Esophagus (tissue), 2 donors: ENCODE data around the gene FCN1. TPM values are rescaled to one million over a fixed set of nuclear protein-coding genes. Genes with fewer than 3 reads are reported as not detected.

Source experiments
- H3K27ac ChIP-seq, 2 donors: one replicate each; pipeline ENCODE4 v1.5.1; 2013; ENCODE audit warnings: low read depth in 2 of 2, mild to moderate bottlenecking in 2 of 2, inconsistent platforms in 1 of 2, low read length in 1 of 2, moderate library complexity in 1 of 2
- H3K27me3 ChIP-seq, 2 donors: one replicate each; pipeline ENCODE4 v1.6.1; 2013; ENCODE audit warnings: low read length in 2 of 2, control low read depth in 1 of 2, mild to moderate bottlenecking in 1 of 2; ENCODE audit not compliant: insufficient read depth in 2 of 2, control insufficient read depth in 1 of 2
- H3K36me3 ChIP-seq, 2 donors: one replicate each; pipeline ENCODE4 v1.6.1; 2013; ENCODE audit warnings: low read length in 1 of 2; ENCODE audit not compliant: control insufficient read depth in 2 of 2, insufficient read depth in 2 of 2
- H3K4me1 ChIP-seq, 2 donors: one replicate each; pipeline ENCODE4 v1.6.1; 2013; ENCODE audit warnings: low read length in 1 of 2; ENCODE audit not compliant: control insufficient read depth in 2 of 2, insufficient read depth in 2 of 2
- H3K4me3 ChIP-seq, 2 donors: one replicate each; pipeline ENCODE4 v1.5.1; 2013; ENCODE audit warnings: low read length in 2 of 2, mild to moderate bottlenecking in 2 of 2, low read depth in 1 of 2, moderate library complexity in 1 of 2
- H3K9me3 ChIP-seq, 2 donors: one replicate each; pipeline ENCODE4 v1.6.1; 2013; ENCODE audit warnings: mild to moderate bottlenecking in 2 of 2, low read depth in 1 of 2, low read length in 1 of 2, moderate library complexity in 1 of 2; ENCODE audit not compliant: control insufficient read depth in 2 of 2, insufficient read depth in 1 of 2
- WGBS, 2 donors: extraction: QIAGEN DNeasy Blood & Tissue Kit; methylation state at CpG; one replicate each; pipeline ENCODE4 v1.1.7; 2013; 5-methylcytosine and 5-hydroxymethylcytosine counted together
- polyA plus RNA-seq, 2 donors: library from polyadenylated mRNA; stranded (reverse); fragments of 200-250 nt; gene quantifications; one replicate each; pipeline ENCODE4 v1.2.3, GENCODE V29; 2013
- donor health status: healthy with polysubstance abuse.
- donor health status: Bipolar disorder and iron deficiency.

Gene FCN1
- polyA plus RNA-seq, 2 donors, result 0.14 to 0.41 TPM

DNA sequence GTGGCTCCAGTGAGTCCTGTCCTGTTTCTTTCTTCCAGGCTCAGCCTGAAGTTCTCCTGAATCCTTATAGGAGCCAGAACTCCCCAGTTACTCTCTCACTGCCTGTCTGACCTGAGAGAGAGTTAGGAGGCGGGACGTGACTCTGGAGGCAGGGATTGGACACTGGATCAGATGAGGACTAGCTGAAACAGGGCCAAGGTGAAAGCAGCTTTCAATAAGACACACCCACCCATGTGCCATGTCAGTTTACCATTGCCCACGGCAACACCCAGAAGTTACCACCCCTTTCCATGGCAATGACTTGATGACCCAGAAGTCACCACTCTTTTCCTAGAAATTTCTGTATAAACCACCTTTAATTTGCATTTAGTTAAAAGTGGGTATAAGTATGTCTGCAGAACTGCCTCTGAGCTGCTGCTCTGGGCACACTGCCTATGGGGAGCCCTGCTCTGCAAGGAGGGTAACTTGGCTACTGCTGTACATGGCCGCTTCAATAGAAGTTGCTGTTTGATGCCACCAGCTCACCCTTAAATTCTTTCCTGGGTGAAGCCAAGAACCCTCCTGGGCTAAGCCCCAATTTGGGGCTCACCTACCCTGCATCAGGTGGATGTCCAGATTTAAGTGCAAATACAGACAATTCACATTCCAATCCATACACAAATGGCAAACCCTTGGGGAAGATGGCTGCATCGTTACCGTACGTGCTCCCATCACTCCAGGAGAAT, 23.4 kb downstream of the FCN1 start:
- Histone ChIP-seq H3K27ac (no peak overlapping the region), H3K9me3 (peaks cover 0 to 2% of the 10 kb centered on the region in 2 donors), H3K4me3 (no peak overlapping the region), H3K4me1 (peaks cover 0 to 5% of the 10 kb centered on the region in 2 donors), H3K36me3 (no peaks in the 10 kb centered on the region), H3K27me3 (no peaks in the 10 kb centered on the region)
- 84 to 93% methylated on average over 7 of the region's 7 CpGs for WGBS, 2 donors

GRCh38 chr9:134892820-134893420, 24.8 kb downstream of the FCN1 start:
- no peaks in the 10 kb centered on the region for H3K36me3 ChIP-seq
- no peak overlapping the region for H3K27ac ChIP-seq
- H3K27me3 ChIP-seq, result no peaks in the 10 kb centered on the region
- peaks cover 0 to 5% of the 10 kb centered on the region in 2 donors for H3K4me1 ChIP-seq
- WGBS, 2 donors, result 85 to 92% methylated on average over 7 of the region's 7 CpGs
- no peak overlapping the region for H3K4me3 ChIP-seq
- H3K9me3 ChIP-seq, result peaks cover 0 to 2% of the 10 kb centered on the region in 2 donors

GRCh38 chr9:134892221-134892620, 25.5 kb downstream of the FCN1 start:
- Histone ChIP-seq H3K36me3 (no peaks in the 10 kb centered on the region), H3K27me3 (no peaks in the 10 kb centered on the region), H3K4me3 (no peak overlapping the region), H3K4me1 (peaks cover 0 to 5% of the 10 kb centered on the region in 2 donors), H3K9me3 (peaks cover 0 to 2% of the 10 kb centered on the region in 2 donors), H3K27ac (no peak overlapping the region)
- WGBS, 2 donors, result 89% methylated on average over 6 of the region's 6 CpGs

DNA sequence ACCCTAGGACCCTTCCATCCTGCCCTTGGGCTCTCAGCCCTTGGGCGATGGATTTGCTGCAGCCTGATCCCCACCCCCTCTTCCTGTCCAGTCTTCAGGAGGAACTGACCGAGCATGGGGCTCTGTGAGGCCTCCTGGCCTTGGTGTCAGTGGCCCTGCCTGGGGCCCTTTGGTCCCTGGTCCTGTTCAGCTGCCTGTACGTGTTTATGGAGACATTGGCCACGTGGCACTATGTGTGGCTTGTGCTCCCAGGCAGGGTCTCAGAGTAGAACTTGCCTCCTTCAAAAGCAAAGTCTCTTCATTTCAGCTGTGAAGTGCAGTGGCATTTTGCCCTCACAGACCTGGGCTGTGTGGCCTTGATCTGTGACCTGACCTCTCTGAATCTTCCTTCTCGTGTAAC, 26.0 kb downstream of the FCN1 start:
- WGBS, 2 donors, result 76 to 78% methylated on average over 5 of the region's 5 CpGs

DNA sequence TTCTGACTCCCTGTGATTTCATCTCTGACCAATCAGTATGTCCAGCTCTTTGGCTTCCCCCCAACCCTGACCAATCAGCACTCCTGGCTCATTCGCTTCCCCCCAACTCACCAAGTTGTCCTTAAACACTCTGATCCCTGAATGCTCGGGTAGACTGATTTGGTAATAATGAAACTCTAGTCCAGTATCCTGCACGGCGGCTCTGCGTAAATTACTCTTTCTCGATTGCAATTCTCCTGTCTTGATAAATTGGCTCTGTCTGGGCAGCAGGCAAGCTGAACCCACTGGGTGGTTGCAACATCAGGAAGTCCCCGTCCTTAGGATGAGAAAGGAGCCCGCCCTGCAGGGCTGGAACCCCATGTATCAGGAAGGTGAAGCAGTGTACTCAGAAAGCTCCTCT, 26.7 kb downstream of the FCN1 start:
- Histone ChIP-seq H3K27ac (no peak overlapping the region), H3K4me3 (no peak overlapping the region), H3K9me3 (peaks cover 0 to 2% of the 10 kb centered on the region in 2 donors), H3K4me1 (peaks cover 0 to 3% of the 10 kb centered on the region in 2 donors), H3K36me3 (no peaks in the 10 kb centered on the region), H3K27me3 (no peaks in the 10 kb centered on the region)
- WGBS, 2 donors, result 81% methylated on average over 8 of the region's 8 CpGs

More for the DNA sequence above, 26.0 kb downstream of the FCN1 start:
- peaks cover 0 to 2% of the 10 kb centered on the region in 2 donors for H3K9me3 ChIP-seq
- no peaks in the 10 kb centered on the region for H3K36me3 ChIP-seq
- peaks cover 0 to 5% of the 10 kb centered on the region in 2 donors for H3K4me1 ChIP-seq
- H3K4me3 ChIP-seq, result no peak overlapping the region
- no peaks in the 10 kb centered on the region for H3K27me3 ChIP-seq
- H3K27ac ChIP-seq, result no peak overlapping the region

- Histone ChIP-seq H3K27ac (no peak overlapping the region), H3K36me3 (no peaks in the 10 kb centered on the region), H3K4me3 (no peak overlapping the region), H3K4me1 (peaks cover 0 to 3% of the 10 kb centered on the region in 2 donors), H3K27me3 (no peaks in the 10 kb centered on the region), H3K9me3 (peaks cover 0 to 2% of the 10 kb centered on the region in 2 donors)
- 84 to 87% methylated on average over 5 of the region's 5 CpGs for WGBS, 2 donors
These were observed 27.6 kb downstream of the FCN1 start for GRCh38 chr9:134890155-134890495.

DNA sequence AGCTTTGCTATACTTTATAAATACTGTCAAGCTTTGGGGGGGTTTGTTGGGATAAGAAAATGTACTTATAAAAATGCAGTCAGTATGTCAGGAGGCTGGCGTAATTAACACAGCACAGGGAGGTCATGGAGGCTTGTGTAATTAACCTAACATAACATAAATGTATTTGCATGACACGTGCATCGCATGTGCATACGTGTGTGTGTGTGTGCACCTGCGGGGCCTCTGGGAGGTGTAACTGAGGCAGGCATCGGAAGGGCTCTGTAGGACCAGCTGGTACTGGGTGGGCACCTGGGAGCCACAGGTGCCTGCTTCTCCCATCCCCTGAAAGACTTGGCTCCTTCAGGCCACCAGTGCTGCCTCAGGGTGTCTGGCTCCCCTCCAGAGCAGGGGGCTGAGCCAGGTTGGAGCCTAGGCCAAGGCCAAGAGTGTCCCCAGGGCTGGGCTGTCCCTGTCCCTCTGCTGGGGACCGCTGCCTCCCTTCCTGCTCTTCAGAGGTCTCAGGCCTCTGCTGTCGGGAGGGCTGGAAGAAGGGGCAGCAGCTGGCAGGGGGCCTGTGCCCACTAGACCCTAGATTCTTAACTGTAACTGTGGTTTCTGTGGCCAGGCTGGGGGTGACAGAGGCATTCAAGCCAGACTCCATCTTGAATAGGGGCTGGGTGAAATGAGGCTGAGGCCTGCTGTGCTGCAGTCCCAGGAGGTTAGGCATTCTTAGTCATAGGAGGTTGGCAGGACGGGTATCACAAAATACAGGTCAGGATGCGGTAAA, 28.1 kb downstream of the FCN1 start:
- H3K27ac ChIP-seq, result no peak overlapping the region
- H3K4me1 ChIP-seq, result peaks cover 0 to 3% of the 10 kb centered on the region in 2 donors
- no peaks in the 10 kb centered on the region for H3K27me3 ChIP-seq
- H3K36me3 ChIP-seq, result no peaks in the 10 kb centered on the region
- WGBS, 2 donors, result 83 to 87% methylated on average over 10 of the region's 10 CpGs
- H3K9me3 ChIP-seq, result no peaks in the 10 kb centered on the region
- H3K4me3 ChIP-seq, result no peak overlapping the region

DNA sequence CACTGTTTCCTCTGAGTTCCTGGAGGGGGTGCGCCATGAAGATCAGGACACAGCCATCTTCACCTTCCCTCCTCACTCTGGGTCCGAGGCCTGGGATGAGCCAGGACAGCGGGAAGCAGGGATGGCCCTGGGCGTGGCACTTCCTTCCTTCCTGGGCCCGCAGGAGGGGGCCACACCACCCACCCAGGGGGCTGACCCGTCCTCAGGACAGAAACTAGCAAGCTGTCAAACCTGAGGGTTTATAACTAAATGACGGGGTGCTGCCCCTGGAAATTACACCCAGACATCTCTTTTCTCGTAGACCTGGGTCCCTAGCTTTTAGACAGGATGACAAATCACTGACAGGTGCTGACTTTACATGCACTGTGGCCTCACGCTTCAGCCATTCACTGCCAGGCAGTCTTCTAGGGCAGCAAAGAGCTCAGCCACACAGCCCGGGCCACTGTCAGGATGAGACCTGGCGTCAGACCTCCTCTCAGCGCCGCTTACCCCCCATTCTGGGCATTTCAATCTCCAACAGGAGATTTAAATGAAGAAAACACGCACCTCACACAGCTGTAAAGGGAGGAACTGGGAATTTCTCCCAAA, 29.0 kb downstream of the FCN1 start:
- no peaks in the 10 kb centered on the region for H3K9me3 ChIP-seq
- H3K27me3 ChIP-seq, result no peaks in the 10 kb centered on the region
- H3K27ac ChIP-seq, result no peak overlapping the region
- H3K4me3 ChIP-seq, result no peak overlapping the region
- peaks cover 0 to 3% of the 10 kb centered on the region in 2 donors for H3K4me1 ChIP-seq
- H3K36me3 ChIP-seq, result no peaks in the 10 kb centered on the region
- WGBS, 2 donors, result 78 to 81% methylated on average over 14 of the region's 14 CpGs

GRCh38 chr9:134887686-134888602, 29.8 kb downstream of the FCN1 start:
- Histone ChIP-seq H3K27me3 (no peaks in the 10 kb centered on the region), H3K36me3 (no peaks in the 10 kb centered on the region), H3K9me3 (no peaks in the 10 kb centered on the region), H3K4me3 (no peak overlapping the region), H3K27ac (no peak overlapping the region), H3K4me1 (peaks cover 0 to 3% of the 10 kb centered on the region in 2 donors)
- WGBS, 2 donors, result 74 to 77% methylated on average over 27 of the region's 27 CpGs
